Trophoblast cell (in vitro differentiated cells and primary cell): Measurements from ENCODE around the gene NRAP.

Experiments
- DNase-seq, 2 donors: peaks; one replicate each; pipeline ENCODE4 v3.0.0-alpha.2; 2016
- H2AFZ ChIP-seq: 2 replicates; pipeline ENCODE4 v1.6.1; 2013; ENCODE audit warnings: low read length, moderate library complexity, mild to moderate bottlenecking; ENCODE audit not compliant: insufficient read depth, poor library complexity
- H2AK5ac ChIP-seq: 2 replicates; pipeline ENCODE4 v1.6.1; 2013; ENCODE audit warnings: mild to moderate bottlenecking, low read length
- H2BK120ac ChIP-seq: 2 replicates; pipeline ENCODE4 v1.6.1; 2013; ENCODE audit warnings: low read length, mild to moderate bottlenecking, moderate library complexity; ENCODE audit not compliant: insufficient read depth, poor library complexity
- H2BK12ac ChIP-seq: 2 replicates; pipeline ENCODE4 v1.6.1; 2013; ENCODE audit warnings: mild to moderate bottlenecking, low read length, moderate library complexity
- H2BK5ac ChIP-seq: 2 replicates; pipeline ENCODE4 v1.6.1; 2013; ENCODE audit warnings: low read length, low read depth, moderate library complexity, mild to moderate bottlenecking; ENCODE audit not compliant: poor library complexity
- H3K14ac ChIP-seq: 2 replicates; pipeline ENCODE4 v1.6.1; 2013; ENCODE audit warnings: mild to moderate bottlenecking, low read length
- H3K18ac ChIP-seq: 2 replicates; pipeline ENCODE4 v1.6.1; 2013; ENCODE audit warnings: mild to moderate bottlenecking, low read length
- H3K23ac ChIP-seq: 2 replicates; pipeline ENCODE4 v1.6.1; 2013; ENCODE audit warnings: low read length
- H3K27ac ChIP-seq: 2 replicates; pipeline ENCODE4 v1.5.1; 2013; ENCODE audit warnings: low read depth, mild to moderate bottlenecking, inconsistent platforms, low read length, moderate library complexity
- H3K27me3 ChIP-seq: 2 replicates; pipeline ENCODE4 v1.6.1; 2013; ENCODE audit warnings: inconsistent platforms, mild to moderate bottlenecking, low read length, moderate library complexity; ENCODE audit not compliant: insufficient read depth
- H3K36me3 ChIP-seq, 2 experiments: 1 replicate in 1 of 2; 2 replicates in 1 of 2; pipeline ENCODE4 v1.6.1; 2013; ENCODE audit warnings: low read length in 2 of 2, mild to moderate bottlenecking in 2 of 2, moderate library complexity in 1 of 2; ENCODE audit not compliant: insufficient read depth in 2 of 2, control insufficient read depth in 1 of 2
- H3K4ac ChIP-seq: 2 replicates; pipeline ENCODE4 v1.6.1; 2013; ENCODE audit warnings: low read depth, mild to moderate bottlenecking, low read length, moderate library complexity
- H3K4me1 ChIP-seq, 2 experiments: 1 replicate in 1 of 2; 2 replicates in 1 of 2; pipeline ENCODE4 v1.6.1; 2013; ENCODE audit warnings: low read length in 2 of 2, mild to moderate bottlenecking in 2 of 2, moderate library complexity in 1 of 2; ENCODE audit not compliant: insufficient read depth in 2 of 2, control insufficient read depth in 1 of 2
- H3K4me2 ChIP-seq: 2 replicates; pipeline ENCODE4 v1.6.1; 2013; ENCODE audit warnings: inconsistent platforms, mild to moderate bottlenecking, low read length, moderate library complexity
- H3K4me3 ChIP-seq: 2 replicates; pipeline ENCODE4 v1.5.1; 2013; ENCODE audit warnings: mild to moderate bottlenecking, low read depth, low read length, inconsistent platforms
- H3K79me1 ChIP-seq: one replicate; pipeline ENCODE4 v1.6.1; 2013; ENCODE audit warnings: low read length
- H3K79me2 ChIP-seq: 2 replicates; pipeline ENCODE4 v1.6.1; 2013; ENCODE audit warnings: low read length, mild to moderate bottlenecking; ENCODE audit not compliant: control insufficient read depth, insufficient read depth, poor library complexity
- H3K9ac ChIP-seq: 2 replicates; pipeline ENCODE4 v1.6.1; 2013; ENCODE audit warnings: mild to moderate bottlenecking, low read length
- H3K9me3 ChIP-seq: 2 replicates; pipeline ENCODE4 v1.6.1; 2013; ENCODE audit warnings: low read depth, mild to moderate bottlenecking, control low read depth, inconsistent platforms, low read length; ENCODE audit not compliant: insufficient read depth
- H4K12ac ChIP-seq: 2 replicates; pipeline ENCODE4 v1.6.1; 2013; ENCODE audit warnings: low read depth, mild to moderate bottlenecking, low read length, moderate library complexity
- H4K8ac ChIP-seq: 2 replicates; pipeline ENCODE4 v1.6.1; 2013; ENCODE audit warnings: low read depth, mild to moderate bottlenecking, low read length, moderate library complexity
- H4K91ac ChIP-seq: one replicate; pipeline ENCODE4 v1.6.1; 2013; ENCODE audit warnings: low read depth, mild to moderate bottlenecking, low read length, moderate library complexity
- WGBS: extraction: QIAGEN DNeasy Blood & Tissue Kit; methylation state at CpG from one replicate; pipeline ENCODE4 v1.1.7; 2013; ENCODE audit warnings: missing lambda C conversion rate; ENCODE audit not compliant: insufficient read length, insufficient coverage; ENCODE audit errors: extremely low coverage; 5-methylcytosine and 5-hydroxymethylcytosine counted together

The NRAP gene

GRCh38 chr10:113689574-113689973 is 25.7 kb upstream of the NRAP start:
- H3K9ac ChIP-seq = no peak overlapping the region
- no peak overlapping the region for H2AK5ac ChIP-seq
- H3K79me2 ChIP-seq = no peaks in the 10 kb centered on the region
- no peak overlapping the region for H3K27ac ChIP-seq
- H3K27me3 ChIP-seq = no peaks in the 10 kb centered on the region
- H3K79me1 ChIP-seq = no peaks in the 10 kb centered on the region
- no CpG with 5 or more reads among the region's 3 CpGs for WGBS
- H3K23ac ChIP-seq = no peak overlapping the region
- no peak overlapping the region for H2BK120ac ChIP-seq
- H4K12ac ChIP-seq = no peak overlapping the region
- no peak overlapping the region for H3K4me2 ChIP-seq
- H3K18ac ChIP-seq = no peak overlapping the region
- H3K36me3 ChIP-seq = no peaks in the 10 kb centered on the region
- peaks cover 3% of the 10 kb centered on the region for H3K9me3 ChIP-seq
- H4K91ac ChIP-seq = no peak overlapping the region
- no peak for DNase-seq
- no peak overlapping the region for H3K4ac ChIP-seq
- no peak overlapping the region for H2AFZ ChIP-seq
- H3K4me3 ChIP-seq = no peak overlapping the region
- no peak overlapping the region for H2BK12ac ChIP-seq
- no peak overlapping the region for H2BK5ac ChIP-seq
- H3K4me1 ChIP-seq = peaks cover 5% of the 10 kb centered on the region in 2 experiments
- no peak overlapping the region for H3K14ac ChIP-seq
- H4K8ac ChIP-seq = no peak overlapping the region

- H2AK5ac ChIP-seq = no peak overlapping the region
Observed at GRCh38 chr10:113689057-113689456, 25.2 kb upstream of the NRAP start.

GRCh38 chr10:113687037-113687436 is 23.2 kb upstream of the NRAP start:
- H3K23ac ChIP-seq = no peak overlapping the region
- no peak overlapping the region for H2AFZ ChIP-seq
- H3K4me1 ChIP-seq = peaks cover 3% of the 10 kb centered on the region in 2 experiments
- H2BK12ac ChIP-seq = no peak overlapping the region
- no peaks in the 10 kb centered on the region for H3K27me3 ChIP-seq
- DNase-seq = no peak
- H3K9ac ChIP-seq = no peak overlapping the region
- H3K36me3 ChIP-seq = no peaks in the 10 kb centered on the region
- H4K8ac ChIP-seq = no peak overlapping the region
- H4K12ac ChIP-seq = no peak overlapping the region
- no peak overlapping the region for H3K4me3 ChIP-seq
- no peak overlapping the region for H3K14ac ChIP-seq
- H3K27ac ChIP-seq = no peak overlapping the region
- no peak overlapping the region for H3K18ac ChIP-seq
- no peak overlapping the region for H4K91ac ChIP-seq
- no peak overlapping the region for H2BK5ac ChIP-seq
- H3K79me2 ChIP-seq = no peaks in the 10 kb centered on the region
- no peak overlapping the region for H3K4ac ChIP-seq
- H2BK120ac ChIP-seq = no peak overlapping the region
- WGBS = no CpG with 5 or more reads among the region's 4 CpGs
- H3K4me2 ChIP-seq = no peak overlapping the region
- H3K9me3 ChIP-seq = no peaks in the 10 kb centered on the region
- no peak overlapping the region for H2AK5ac ChIP-seq
- no peaks in the 10 kb centered on the region for H3K79me1 ChIP-seq

More at GRCh38 chr10:113689057-113689456, 25.2 kb upstream of the NRAP start:
- H3K9ac ChIP-seq = no peak overlapping the region
- no peak overlapping the region for H4K8ac ChIP-seq
- no peaks in the 10 kb centered on the region for H3K27me3 ChIP-seq
- H3K4me3 ChIP-seq = no peak overlapping the region
- H2BK12ac ChIP-seq = no peak overlapping the region
- H3K4me1 ChIP-seq = peaks cover 5% of the 10 kb centered on the region in 2 experiments
- no peaks in the 10 kb centered on the region for H3K79me2 ChIP-seq
- H3K4me2 ChIP-seq = no peak overlapping the region
- H4K91ac ChIP-seq = no peak overlapping the region
- H2BK5ac ChIP-seq = no peak overlapping the region
- H3K14ac ChIP-seq = no peak overlapping the region
- H3K36me3 ChIP-seq = no peaks in the 10 kb centered on the region
- no peak overlapping the region for H2AFZ ChIP-seq
- H2BK120ac ChIP-seq = no peak overlapping the region
- no peak overlapping the region for H3K27ac ChIP-seq
- no CpG with 5 or more reads among the region's 1 CpG for WGBS
- no peak overlapping the region for H3K4ac ChIP-seq
- DNase-seq = no peak
- H3K18ac ChIP-seq = no peak overlapping the region
- no peak overlapping the region for H4K12ac ChIP-seq
- no peaks in the 10 kb centered on the region for H3K79me1 ChIP-seq
- H3K9me3 ChIP-seq = peaks cover 2% of the 10 kb centered on the region
- H3K23ac ChIP-seq = no peak overlapping the region

DNA sequence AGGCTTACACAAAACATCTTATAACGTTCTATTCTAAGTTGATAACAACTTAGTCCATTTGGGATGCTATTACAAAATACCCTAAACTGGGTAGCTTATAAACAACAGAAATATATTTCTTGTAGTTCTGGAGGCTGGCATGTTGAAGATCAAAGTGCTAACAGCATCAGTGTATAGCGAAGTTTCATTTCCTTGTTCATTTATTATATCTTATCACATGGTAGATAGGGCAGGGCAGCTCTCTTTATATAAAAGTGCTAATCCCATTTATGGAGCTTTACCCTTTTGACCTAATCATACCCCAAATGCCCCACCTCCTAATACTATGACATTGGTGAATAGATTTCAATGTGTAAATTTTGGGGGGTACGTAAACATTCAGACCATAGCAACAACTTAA is 22.2 kb upstream of the NRAP start:
- Histone ChIP-seq H4K8ac (no peak overlapping the region), H2BK12ac (no peak overlapping the region), H2BK5ac (no peak overlapping the region), H4K91ac (no peak overlapping the region), H3K4me1 (no peaks in the 10 kb centered on the region), H3K4me3 (no peak overlapping the region), H3K18ac (no peak overlapping the region), H4K12ac (no peak overlapping the region), H3K27me3 (no peaks in the 10 kb centered on the region), H3K14ac (no peak overlapping the region), H3K79me1 (no peaks in the 10 kb centered on the region), H3K27ac (no peak overlapping the region), H2AFZ (no peak overlapping the region), H3K23ac (no peak overlapping the region), H3K4ac (no peak overlapping the region), H3K36me3 (no peaks in the 10 kb centered on the region), H3K4me2 (no peak overlapping the region), H2BK120ac (no peak overlapping the region), H3K9me3 (no peaks in the 10 kb centered on the region), H3K9ac (no peak overlapping the region), H3K79me2 (no peaks in the 10 kb centered on the region), H2AK5ac (no peak overlapping the region)
- no peak for DNase-seq
- no CpG with 5 or more reads among the region's 3 CpGs for WGBS
